Mesendoderm (in vitro differentiated cells): Measurements from ENCODE around the gene POLR1A.
A peak's percentile ranks its signal among the peaks of the same experiment; 100 is the strongest.

Experiments
- DNase-seq: peaks from one replicate; pipeline ENCODE4 v3.0.0; 2013
- H2AK5ac ChIP-seq: 2 replicates; pipeline ENCODE4 v1.6.1; 2013; ENCODE audit warnings: low read length, inconsistent platforms
- H2BK120ac ChIP-seq: 2 replicates; pipeline ENCODE4 v1.6.1; 2013; ENCODE audit warnings: low read depth, mild to moderate bottlenecking, low read length, moderate library complexity, mixed read lengths
- H2BK15ac ChIP-seq: replicated peaks from 2 replicates; pipeline ENCODE4 v1.6.1; 2013; ENCODE audit warnings: low read depth, mild to moderate bottlenecking, moderate library complexity
- H2BK5ac ChIP-seq: 2 replicates; pipeline ENCODE4 v1.6.1; 2013; ENCODE audit warnings: low read length, inconsistent platforms
- H3K18ac ChIP-seq: 2 replicates; pipeline ENCODE4 v1.6.1; 2013; ENCODE audit warnings: mild to moderate bottlenecking, low read length, mixed read lengths
- H3K23ac ChIP-seq: one replicate; pipeline ENCODE4 v1.6.1; 2013; ENCODE audit warnings: low read length
- H3K27ac ChIP-seq: 2 replicates; pipeline ENCODE4 v1.5.1; 2013; ENCODE audit warnings: low read depth, mild to moderate bottlenecking, inconsistent platforms, low read length, moderate library complexity
- H3K27me3 ChIP-seq: 2 replicates; pipeline ENCODE4 v1.6.1; 2013; ENCODE audit warnings: low read length, control low read depth, mild to moderate bottlenecking, inconsistent platforms; ENCODE audit not compliant: insufficient read depth, poor library complexity
- H3K36me3 ChIP-seq: 2 replicates; pipeline ENCODE4 v1.6.1; 2013; ENCODE audit warnings: low read length, inconsistent platforms; ENCODE audit not compliant: control insufficient read depth, insufficient read depth
- H3K4ac ChIP-seq: one replicate; pipeline ENCODE4 v1.6.1; 2013; ENCODE audit warnings: low read depth, mild to moderate bottlenecking, low read length, moderate library complexity
- H3K4me1 ChIP-seq: 2 replicates; pipeline ENCODE4 v1.6.1; 2013; ENCODE audit warnings: low read depth, low read length, inconsistent platforms; ENCODE audit not compliant: control insufficient read depth
- H3K4me2 ChIP-seq: 2 replicates; pipeline ENCODE4 v1.6.1; 2013; ENCODE audit warnings: low read length
- H3K4me3 ChIP-seq: 2 replicates; pipeline ENCODE4 v1.5.1; 2013; ENCODE audit warnings: mild to moderate bottlenecking, low read length
- H3K56ac ChIP-seq: one replicate; pipeline ENCODE4 v1.6.1; 2013; ENCODE audit warnings: low read length
- H3K79me1 ChIP-seq: 2 replicates; pipeline ENCODE4 v1.6.1; 2013; ENCODE audit warnings: low read length, inconsistent platforms
- H3K79me2 ChIP-seq: 2 replicates; pipeline ENCODE4 v1.6.1; 2013; ENCODE audit warnings: mild to moderate bottlenecking, low read length; ENCODE audit not compliant: control insufficient read depth, insufficient read depth
- H3K9ac ChIP-seq: 2 replicates; pipeline ENCODE4 v1.6.1; 2013; ENCODE audit warnings: low read length, inconsistent platforms
- H4K5ac ChIP-seq: one replicate; pipeline ENCODE4 v1.6.1; 2013; ENCODE audit warnings: low read length
- H4K8ac ChIP-seq: one replicate; pipeline ENCODE4 v1.6.1; 2013; ENCODE audit warnings: low read depth, mild to moderate bottlenecking, control low read depth, low read length, moderate library complexity
- WGBS: extraction: QIAGEN DNeasy Blood & Tissue Kit; methylation state at CpG from one replicate; pipeline ENCODE4 v1.1.7; 2013; ENCODE audit warnings: low lambda C conversion rate, missing lambda C conversion rate; ENCODE audit not compliant: insufficient coverage; ENCODE audit errors: extremely low coverage; 5-methylcytosine and 5-hydroxymethylcytosine counted together

POLR1A gene

DNA sequence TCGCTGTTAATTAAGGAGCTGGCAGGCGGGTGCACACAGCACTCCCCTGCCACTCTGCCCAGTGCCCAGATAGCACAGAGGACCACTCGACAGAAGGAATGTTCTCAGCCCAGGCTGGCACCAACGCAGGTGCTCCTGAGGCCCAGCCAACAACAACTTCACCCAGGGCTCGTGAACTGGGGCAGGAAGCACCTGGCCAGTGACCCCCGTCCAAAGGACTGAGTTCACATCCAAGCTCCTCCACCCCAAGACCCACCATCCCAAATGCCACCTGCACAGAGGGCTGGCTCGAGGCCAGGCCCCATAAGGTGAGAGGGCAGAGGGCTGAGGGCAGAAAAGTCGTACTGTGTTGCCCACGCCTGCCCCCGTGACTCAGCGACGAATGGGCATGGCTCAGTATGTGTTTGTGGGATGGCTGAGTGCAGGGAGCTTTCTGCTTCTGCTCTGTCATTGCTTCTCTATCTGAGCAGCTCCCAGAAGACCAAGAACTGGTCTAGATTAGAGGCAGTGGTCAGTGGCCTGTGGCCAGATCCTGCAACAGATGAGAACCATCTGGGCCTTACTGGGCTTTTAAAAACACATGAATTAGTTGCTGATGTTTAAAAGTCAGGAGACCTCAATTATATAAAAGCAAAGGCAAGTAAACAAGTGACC lies 68.4 kb downstream of the POLR1A start:
- Histone ChIP-seq H2BK120ac (no peak overlapping the region), H3K79me2 (no peaks in the 10 kb centered on the region), H3K4me1 (no peaks in the 10 kb centered on the region), H3K4ac (no peak overlapping the region), H3K27me3 (no peaks in the 10 kb centered on the region), H3K36me3 (peaks cover 18% of the 10 kb centered on the region), H3K18ac (no peak overlapping the region), H4K8ac (no peak overlapping the region), H4K5ac (no peak overlapping the region), H3K79me1 (no peaks in the 10 kb centered on the region), H3K56ac (no peak overlapping the region), H3K9ac (no peak overlapping the region), H2AK5ac (no peak overlapping the region), H3K4me3 (no peak overlapping the region), H3K4me2 (no peak overlapping the region), H2BK5ac (no peak overlapping the region), H2BK15ac (no peak overlapping the region), H3K27ac (no peak overlapping the region), H3K23ac (no peak overlapping the region)
- DNase-seq = no peak
- WGBS = no CpG with 5 or more reads among the region's 12 CpGs

DNA sequence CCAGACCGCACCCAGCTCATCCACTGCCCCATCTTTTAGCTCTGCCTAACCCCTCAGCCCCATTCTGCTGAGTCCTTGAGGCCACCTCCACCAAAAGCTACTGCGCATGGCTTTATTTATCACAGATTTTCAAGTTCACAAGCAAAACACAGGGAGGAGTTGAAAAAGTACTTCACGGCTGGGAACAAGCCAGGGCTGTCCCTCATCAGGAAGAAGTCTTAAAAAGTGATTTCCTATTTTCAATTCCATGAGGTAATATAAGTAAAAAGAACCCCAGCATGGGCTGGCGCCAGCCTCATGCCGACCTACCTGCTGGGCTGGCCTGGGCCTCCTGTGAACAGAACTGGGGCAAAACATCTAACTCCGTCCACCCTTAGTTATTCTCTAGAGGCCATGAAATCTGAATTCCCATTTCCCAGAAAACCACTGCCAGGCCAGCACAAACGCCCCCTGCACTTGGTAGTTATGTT lies 69.0 kb downstream of the POLR1A start:
- Histone ChIP-seq H2BK15ac (no peak overlapping the region), H3K18ac (no peak overlapping the region), H3K4ac (no peak overlapping the region), H4K5ac (no peak overlapping the region), H3K4me2 (no peak overlapping the region), H4K8ac (no peak overlapping the region), H3K4me3 (no peak overlapping the region), H3K23ac (no peak overlapping the region), H3K56ac (no peak overlapping the region), H3K79me1 (no peaks in the 10 kb centered on the region), H3K79me2 (no peaks in the 10 kb centered on the region), H3K27ac (no peak overlapping the region), H2BK120ac (no peak overlapping the region), H2BK5ac (no peak overlapping the region), H2AK5ac (no peak overlapping the region), H3K36me3 (peaks cover 21% of the 10 kb centered on the region), H3K27me3 (no peaks in the 10 kb centered on the region), H3K9ac (no peak overlapping the region), H3K4me1 (no peaks in the 10 kb centered on the region)
- no CpG with 5 or more reads among the region's 7 CpGs for WGBS
- no peak for DNase-seq

DNA sequence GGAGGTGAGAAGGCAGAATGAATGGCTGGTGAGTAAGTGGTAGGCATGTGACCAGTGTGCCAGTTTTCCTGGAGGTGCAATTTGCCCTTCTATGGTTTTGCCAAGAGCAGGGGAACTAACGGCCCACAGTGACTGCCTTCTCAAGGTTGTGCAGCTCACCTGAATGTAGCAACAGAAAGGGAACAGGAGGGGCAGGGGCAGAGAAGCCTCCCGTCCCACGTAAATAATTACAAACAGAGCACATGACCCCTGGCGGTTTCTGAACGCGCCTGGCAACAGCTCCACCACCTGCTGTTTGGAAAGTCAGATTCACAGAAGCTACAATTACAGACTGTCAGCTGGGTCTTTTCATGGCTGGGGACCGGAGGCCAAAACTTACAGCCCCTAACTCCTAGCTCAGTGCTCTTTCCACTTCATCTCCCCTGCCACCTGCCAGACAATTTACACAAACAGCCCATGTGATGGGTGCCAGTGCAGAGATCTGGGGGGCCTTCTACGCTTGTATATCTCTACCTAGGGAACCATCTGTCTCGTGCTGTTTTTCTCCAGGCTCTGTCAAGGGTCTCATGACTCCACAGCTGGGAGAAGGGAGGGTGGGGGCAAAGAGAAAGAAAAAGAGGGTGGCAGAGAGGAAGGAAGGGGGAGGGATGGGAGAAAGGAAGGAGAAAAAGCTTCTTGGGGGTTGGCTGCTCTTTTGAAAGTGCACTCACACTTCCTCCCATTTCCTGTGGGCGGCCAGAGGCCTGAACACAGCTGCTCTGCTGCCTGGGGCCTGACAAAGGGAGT lies 69.6 kb downstream of the POLR1A start:
- no peak overlapping the region for H2BK15ac ChIP-seq
- no CpG with 5 or more reads among the region's 10 CpGs for WGBS
- H2BK120ac ChIP-seq = no peak overlapping the region
- no peak overlapping the region for H4K8ac ChIP-seq
- H3K4me2 ChIP-seq = no peak overlapping the region
- H3K79me1 ChIP-seq = no peaks in the 10 kb centered on the region
- DNase-seq = peak; percentile 37
- no peak overlapping the region for H3K4me3 ChIP-seq
- no peak overlapping the region for H3K23ac ChIP-seq
- H3K4ac ChIP-seq = no peak overlapping the region
- no peak overlapping the region for H2AK5ac ChIP-seq
- H2BK5ac ChIP-seq = no peak overlapping the region
- no peak overlapping the region for H3K56ac ChIP-seq
- H3K18ac ChIP-seq = no peak overlapping the region
- peaks cover 21% of the 10 kb centered on the region for H3K36me3 ChIP-seq
- no peaks in the 10 kb centered on the region for H3K27me3 ChIP-seq
- H4K5ac ChIP-seq = no peak overlapping the region
- no peaks in the 10 kb centered on the region for H3K4me1 ChIP-seq
- no peaks in the 10 kb centered on the region for H3K79me2 ChIP-seq
- H3K9ac ChIP-seq = no peak overlapping the region
- H3K27ac ChIP-seq = no peak overlapping the region

DNA sequence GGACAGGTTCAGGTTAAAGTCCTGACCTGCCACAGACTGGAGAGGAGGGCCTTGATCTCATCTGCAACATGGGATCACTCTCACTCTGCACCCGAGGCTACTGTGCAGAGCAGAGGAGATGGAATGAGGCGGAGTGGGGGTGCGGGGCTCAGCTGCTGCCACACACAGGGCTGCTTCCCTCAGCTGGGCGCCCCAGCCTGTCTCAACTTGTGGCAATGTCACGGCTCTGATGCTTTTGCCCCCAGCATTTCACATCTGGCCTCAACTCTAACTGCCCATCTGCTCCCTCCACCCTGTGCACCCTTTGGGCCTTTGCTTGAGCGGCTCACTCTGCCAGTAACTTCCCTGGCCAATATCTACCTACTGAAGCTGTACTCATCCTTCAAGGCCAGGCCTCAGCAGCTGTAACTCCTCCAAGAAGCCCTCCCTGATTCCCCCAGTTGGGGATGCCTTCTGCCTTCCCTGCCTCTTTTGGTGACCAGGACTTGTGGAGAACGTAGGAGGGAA lies 70.3 kb downstream of the POLR1A start:
- no CpG with 5 or more reads among the region's 7 CpGs for WGBS
- Histone ChIP-seq H3K79me1 (no peaks in the 10 kb centered on the region), H3K4me1 (no peaks in the 10 kb centered on the region), H4K5ac (no peak overlapping the region), H3K4me2 (no peak overlapping the region), H3K79me2 (no peaks in the 10 kb centered on the region), H3K9ac (no peak overlapping the region), H2BK120ac (no peak overlapping the region), H3K56ac (no peak overlapping the region), H3K4me3 (no peak overlapping the region), H3K36me3 (peaks cover 25% of the 10 kb centered on the region), H3K23ac (no peak overlapping the region), H3K4ac (no peak overlapping the region), H3K18ac (no peak overlapping the region), H3K27ac (no peak overlapping the region), H2BK5ac (no peak overlapping the region), H4K8ac (no peak overlapping the region), H2BK15ac (no peak overlapping the region), H3K27me3 (no peaks in the 10 kb centered on the region), H2AK5ac (no peak overlapping the region)
- DNase-seq = no peak

DNA sequence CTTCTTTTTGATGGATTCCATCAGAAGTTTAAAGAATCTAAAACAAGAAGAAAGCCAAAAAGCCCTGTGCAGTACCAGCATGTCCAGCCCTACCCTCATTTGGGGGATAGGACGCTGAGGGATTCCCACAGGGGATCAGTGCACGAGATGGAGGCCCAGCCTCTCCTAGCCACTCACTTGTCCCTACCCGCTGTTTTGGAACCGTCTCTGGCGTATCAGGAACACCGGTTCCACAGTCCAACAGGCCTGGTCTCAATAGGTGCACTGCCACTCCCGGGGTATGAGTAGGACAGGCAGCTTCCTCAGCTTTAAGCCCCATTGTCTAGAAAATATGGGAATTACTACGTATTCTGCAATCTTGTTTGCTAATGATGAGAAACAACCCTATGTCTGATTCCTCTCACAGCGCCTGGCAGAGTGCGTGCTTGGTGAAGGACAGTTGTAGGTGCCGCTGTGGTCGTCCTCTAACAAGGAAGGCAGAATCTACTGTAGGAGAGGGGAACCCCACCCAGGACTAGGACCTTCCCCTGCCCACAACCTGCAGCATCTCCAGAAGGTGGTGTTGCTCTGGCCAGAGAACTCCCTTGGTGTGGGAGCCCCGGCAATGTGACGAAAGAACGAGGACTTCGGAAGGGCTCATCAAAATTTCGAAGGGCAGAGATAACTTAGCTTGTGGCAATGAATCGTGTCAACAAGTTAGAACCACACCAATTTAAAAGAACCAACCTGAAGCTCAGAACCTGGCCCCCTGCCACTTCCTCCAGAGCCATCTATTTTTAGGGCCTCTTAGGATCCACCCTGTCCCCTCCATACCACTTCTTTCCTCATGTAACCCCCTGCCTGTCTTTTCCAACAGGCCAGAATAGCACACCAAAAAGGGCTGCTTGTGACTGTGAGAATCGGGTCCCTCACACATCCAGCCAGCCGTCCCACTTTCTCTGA lies 71.7 kb downstream of the POLR1A start:
- Histone ChIP-seq H2BK5ac (no peak overlapping the region), H3K27me3 (no peaks in the 10 kb centered on the region), H3K18ac (no peak overlapping the region), H3K27ac (no peak overlapping the region), H3K4ac (no peak overlapping the region), H3K4me2 (no peak overlapping the region), H3K79me2 (no peaks in the 10 kb centered on the region), H3K4me1 (no peaks in the 10 kb centered on the region), H2AK5ac (no peak overlapping the region), H3K4me3 (no peak overlapping the region), H2BK120ac (no peak overlapping the region), H2BK15ac (no peak overlapping the region), H3K23ac (no peak overlapping the region), H3K9ac (no peak overlapping the region), H3K36me3 (peaks cover 24% of the 10 kb centered on the region), H3K79me1 (no peaks in the 10 kb centered on the region), H4K8ac (no peak overlapping the region), H4K5ac (no peak overlapping the region), H3K56ac (no peak overlapping the region)
- DNase-seq = no peak
- WGBS = no CpG with 5 or more reads among the region's 20 CpGs
